SH-SY5Y (cell line): Measurements from ENCODE around the gene DOK3.

Source experiments
- GATA2 ChIP-seq: IDR thresholded peaks from 2 replicates; pipeline ENCODE4 v1.6.1; 2011; ENCODE audit warnings: mild to moderate bottlenecking, low read depth, low read length
- GATA3 ChIP-seq: IDR thresholded peaks from 2 replicates; pipeline ENCODE4 v1.6.1; 2011; ENCODE audit warnings: low read depth, mild to moderate bottlenecking, low read length, moderate library complexity

DOK3 gene

DNA sequence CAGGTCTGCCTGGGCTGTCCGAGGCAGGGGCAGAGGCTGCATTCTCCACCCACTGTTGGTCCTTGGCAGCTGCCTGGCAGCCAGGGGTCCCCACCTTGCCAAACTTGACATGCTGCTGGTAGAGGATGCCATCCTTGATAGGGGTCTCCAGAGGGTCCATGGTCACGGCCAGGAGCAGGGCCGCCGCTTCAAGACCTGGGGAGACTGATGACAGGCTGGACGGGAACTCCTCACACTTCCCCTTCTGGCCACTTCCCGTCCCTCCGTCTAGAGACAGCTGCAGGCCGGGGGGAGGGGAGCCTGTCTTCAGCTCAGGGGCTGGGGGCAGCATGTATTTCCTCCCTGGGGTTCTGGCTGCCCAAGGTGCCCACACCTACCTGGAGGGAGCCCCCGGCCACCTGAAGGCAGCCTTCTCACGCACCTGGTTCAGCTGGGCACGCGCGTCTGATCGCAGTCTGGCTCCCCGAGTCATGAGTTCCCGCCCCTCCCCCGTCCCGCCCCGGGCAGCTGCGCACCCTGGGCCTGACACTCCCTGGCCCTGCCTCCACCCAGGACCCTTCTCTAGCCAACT, at the start of gene DOK3:
Gene DOK3, minus strand, starts transcription at position 446 of the 571 bp plus-strand sequence. Its CDS starts 286 bp downstream, at position 160.
- TF ChIP-seq GATA2 (no peak), GATA3 (no peak)

DNA sequence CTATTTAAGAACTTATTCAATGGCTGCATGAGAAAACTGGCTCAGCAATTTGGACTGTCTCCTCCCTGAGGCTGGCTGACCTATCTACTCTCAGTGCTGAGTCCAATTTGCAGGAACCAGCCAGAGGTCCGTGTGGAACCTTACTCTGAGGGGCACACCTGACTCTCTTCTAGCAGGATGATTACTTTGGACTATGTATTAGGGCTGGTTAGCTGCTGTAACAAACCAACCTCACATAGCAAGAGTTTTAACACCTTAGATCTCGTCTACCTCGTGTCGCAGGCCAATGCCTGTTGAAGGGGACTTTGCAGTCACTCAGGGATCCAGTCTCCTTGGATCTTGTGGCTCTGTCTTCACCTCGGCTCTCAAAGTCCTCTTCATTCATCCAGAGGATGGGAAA, 48.2 kb upstream of the DOK3 start:
- TF ChIP-seq GATA2 (no peak), GATA3 (no peak)

DNA sequence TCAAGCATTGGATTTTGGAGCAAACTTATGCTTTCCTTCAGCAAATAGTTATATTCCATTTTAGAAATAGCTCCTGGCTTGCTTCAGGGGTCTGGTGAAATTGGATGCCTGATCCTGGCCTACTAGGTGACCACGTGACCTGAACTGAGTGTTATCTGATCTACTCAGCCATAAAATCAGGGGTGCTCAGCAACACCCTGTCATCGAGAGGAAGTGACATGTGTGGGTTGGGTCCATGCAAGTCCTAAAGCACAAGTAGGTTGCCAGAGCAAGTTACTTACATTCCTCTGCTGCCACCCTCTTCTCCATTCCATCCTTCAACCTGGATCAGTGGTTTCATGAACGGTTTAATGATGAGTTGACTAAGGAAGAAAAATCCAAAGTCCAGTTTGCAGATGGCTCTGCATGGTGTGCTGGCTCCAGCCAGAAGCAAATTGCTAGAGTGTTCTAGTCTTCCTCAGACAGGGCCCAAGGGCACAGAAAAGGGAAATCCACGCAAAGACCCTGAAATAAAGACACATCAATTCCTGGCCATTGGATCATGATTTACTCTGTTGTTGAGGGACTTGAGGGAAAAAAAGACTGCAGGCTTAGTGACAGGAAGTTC, 47.5 kb upstream of the DOK3 start:
- no peak for TF ChIP-seq GATA3
- TF ChIP-seq GATA2: no peak

- TF ChIP-seq GATA2: no peak
Measured at GRCh38 chr5:177555665-177556064, 46.0 kb upstream of the DOK3 start.

GRCh38 chr5:177555228-177555627, 45.6 kb upstream of the DOK3 start:
- TF ChIP-seq GATA3 (no peak), GATA2 (no peak)

- TF ChIP-seq GATA2 (no peak), GATA3 (no peak)
Measured at GRCh38 chr5:177554474-177555111, 45.0 kb upstream of the DOK3 start, which contains the start of gene FAM193B. Gene FAM193B, minus strand, starts transcription at chr5:177554563. Its CDS starts 105 bp downstream, at chr5:177554458.

GRCh38 chr5:177553671-177554429, 44.2 kb upstream of the DOK3 start:
- TF ChIP-seq GATA3 (no peak), GATA2 (no peak)

DNA sequence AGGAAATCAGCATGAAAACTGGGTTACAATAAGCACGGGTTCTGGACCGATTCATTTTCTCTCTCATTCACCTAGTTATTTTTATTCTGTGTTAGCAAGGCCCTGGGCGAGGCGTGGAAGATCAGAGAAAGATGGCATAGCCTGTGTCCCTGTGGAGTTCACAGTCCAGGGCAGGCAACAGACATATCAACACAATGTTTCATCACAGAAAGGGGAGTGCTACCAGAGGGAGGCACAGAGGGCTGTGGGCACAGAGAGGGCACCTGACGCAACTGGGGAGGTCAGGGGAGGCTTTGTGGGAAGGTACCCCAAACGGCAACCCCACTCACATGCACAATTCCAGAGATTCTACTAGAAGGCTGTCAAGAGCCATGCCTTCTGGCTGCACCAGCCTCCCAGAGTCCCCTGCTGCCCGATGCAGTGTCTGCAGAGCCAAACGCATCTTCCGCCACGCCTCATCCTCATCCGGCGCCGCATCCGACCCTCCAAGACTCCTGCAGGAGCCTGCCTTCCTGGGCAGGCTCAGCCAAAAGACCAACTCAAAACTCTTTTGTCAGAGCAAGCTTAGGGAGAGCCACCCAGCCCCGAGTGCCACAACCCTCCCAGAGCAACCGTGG, 43.3 kb upstream of the DOK3 start:
- no peak for TF ChIP-seq GATA3
- no peak for TF ChIP-seq GATA2

DNA sequence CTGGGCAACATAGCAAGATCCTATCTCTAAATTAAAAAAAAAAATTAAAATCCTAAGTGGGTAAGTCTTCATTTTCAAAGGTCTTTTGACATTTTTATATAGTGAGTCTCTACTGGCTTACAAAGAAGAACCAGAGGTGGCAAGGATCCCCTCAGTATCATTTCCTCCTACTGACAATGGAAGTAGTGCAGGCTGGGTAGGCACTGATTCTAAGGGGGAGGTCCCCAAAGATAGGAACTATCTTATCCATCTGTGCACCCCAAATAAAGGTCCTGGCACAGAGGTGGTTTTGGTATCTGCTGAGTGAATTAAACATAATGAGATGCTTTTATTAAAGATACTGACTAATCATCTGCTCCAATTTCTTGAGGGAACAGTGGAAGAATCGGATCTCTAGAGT, 40.5 kb upstream of the DOK3 start:
- TF ChIP-seq GATA3: no peak
- no peak for TF ChIP-seq GATA2

GRCh38 chr5:177548495-177548894, 38.9 kb upstream of the DOK3 start:
- TF ChIP-seq GATA2 (no peak), GATA3 (no peak)

- TF ChIP-seq GATA3: no peak
- TF ChIP-seq GATA2: no peak
Measured at GRCh38 chr5:177547736-177548135, 38.1 kb upstream of the DOK3 start.

DNA sequence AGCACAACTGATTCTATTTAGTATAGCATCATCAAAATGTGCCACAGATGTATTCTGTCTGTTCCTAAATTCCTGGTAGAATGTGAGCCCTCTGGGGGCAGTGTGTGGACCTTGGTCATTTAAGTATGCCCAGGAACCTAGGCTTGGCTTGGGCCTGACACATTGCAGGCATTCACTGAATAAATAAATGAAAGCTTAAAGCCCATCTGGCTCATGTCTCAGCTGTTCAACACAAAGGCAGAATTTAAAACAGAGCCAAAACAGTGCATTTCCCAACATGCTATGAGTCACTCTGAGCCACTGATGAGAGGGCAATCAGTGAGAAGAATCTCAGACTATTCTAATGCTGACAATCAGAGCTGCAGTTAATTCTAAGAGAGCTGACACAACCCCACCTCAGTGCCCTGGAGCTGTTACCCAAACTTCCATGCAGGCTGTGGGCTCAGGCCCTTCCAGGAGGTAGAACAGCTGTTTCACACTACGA, 36.7 kb upstream of the DOK3 start:
- TF ChIP-seq GATA2: peak; percentile 34; the same call in 1 of the 2 replicates
- no peak for TF ChIP-seq GATA3

DNA sequence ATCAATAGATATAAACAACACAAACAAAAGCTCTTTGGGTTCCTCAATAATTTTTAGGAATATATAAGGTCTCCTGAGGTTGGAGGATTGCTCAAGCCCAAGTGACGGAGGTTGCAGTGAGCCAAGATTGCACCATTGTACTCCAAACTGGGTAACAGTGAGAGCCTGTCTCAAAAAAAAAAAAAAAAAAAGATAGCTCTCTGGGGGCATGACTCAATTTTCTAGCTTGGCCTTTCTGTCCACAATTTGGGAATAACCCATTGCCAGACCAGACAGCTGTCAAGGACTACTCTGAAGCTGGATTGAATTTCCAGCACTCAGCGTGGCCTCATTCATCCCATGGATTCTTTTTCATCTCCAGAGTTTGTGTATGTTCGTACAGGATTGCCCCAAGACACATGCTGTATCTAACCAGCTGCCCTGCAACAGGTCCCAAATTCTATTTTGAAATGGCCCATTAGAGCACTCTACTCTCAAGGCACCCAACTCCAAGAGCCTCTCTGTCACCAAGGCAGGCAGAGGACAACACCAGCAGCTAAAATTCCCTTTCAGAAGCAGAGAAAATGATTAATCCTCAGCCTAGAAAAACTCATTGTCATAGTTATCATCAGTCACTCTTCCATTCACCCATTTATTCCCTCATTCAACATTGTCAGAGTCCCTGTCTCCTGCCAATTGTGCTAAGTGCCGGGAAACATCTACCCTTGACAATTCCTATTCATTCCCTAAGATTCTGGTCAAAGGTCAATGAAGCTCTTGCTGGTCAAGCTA, 36.0 kb upstream of the DOK3 start:
- TF ChIP-seq GATA3 (no peak), GATA2 (no peak)

GRCh38 chr5:177542816-177543465, 33.3 kb upstream of the DOK3 start:
- TF ChIP-seq GATA2: no peak
- no peak for TF ChIP-seq GATA3
